SU-DHL-6 (cell line): Measurements from ENCODE around the gene SSC4D.

Source experiments
- CTCF ChIP-seq: fragments of 200-600 bp; sonication (generic); IDR thresholded peaks from one replicate; pipeline ENCODE4 v1.5.1; 2017; ENCODE audit warnings: antibody characterized with exemption, mild to moderate bottlenecking, low read length, moderate library complexity; ENCODE audit not compliant: insufficient read depth, poor library complexity, severe bottlenecking
- EZH2phosphoT487 ChIP-seq: fragments of 200-600 bp; sonication (generic), shearing (Covaris generic); conservative IDR thresholded peaks from 2 replicates; pipeline ENCODE4 v1.6.1; 2018; ENCODE audit warnings: mild to moderate bottlenecking, antibody characterized with exemption, low read length, moderate library complexity, mixed read lengths

- TF ChIP-seq CTCF (no peak), EZH2phosphoT487 (no peak)
Measured at GRCh38 chr7:76358481-76359110, 50.9 kb downstream of the SSC4D start, which contains the start of gene YWHAG.
